ENCODE results near the gene CCNT2. TPM values are rescaled to one million over a fixed set of nuclear protein-coding genes. Genes with fewer than 3 reads are reported as not detected.
"Not testable (repeated sequence)": the region's sequence is repeated elsewhere in the genome, so short reads cannot be mapped to it uniquely, and the experiment has no call there.

The CCNT2 gene
- total RNA-seq, 2 donors from 2014 or later = 38.9 to 55.8 TPM

DNA sequence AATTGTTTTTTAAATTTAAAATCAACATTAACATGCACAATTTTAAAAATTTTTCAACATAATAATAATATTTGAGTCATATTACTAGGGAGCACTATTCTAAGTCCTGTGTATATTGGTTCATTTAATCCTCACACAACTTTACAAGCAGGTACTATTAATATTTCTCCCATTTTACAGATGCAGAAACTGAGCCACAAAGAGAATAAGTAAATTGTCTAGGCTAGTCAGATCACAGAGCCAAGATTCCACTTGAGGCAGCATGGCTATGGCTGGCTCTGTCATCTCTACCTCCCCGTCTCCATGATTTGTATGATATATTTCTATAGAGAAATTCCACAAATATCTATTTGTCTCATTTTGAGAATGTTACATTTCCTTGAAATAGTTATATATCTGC, 15.1 kb downstream of the CCNT2 start:
- peaks cover 4% of the 10 kb centered on the region for H3K36me3 Mint-ChIP-seq

DNA sequence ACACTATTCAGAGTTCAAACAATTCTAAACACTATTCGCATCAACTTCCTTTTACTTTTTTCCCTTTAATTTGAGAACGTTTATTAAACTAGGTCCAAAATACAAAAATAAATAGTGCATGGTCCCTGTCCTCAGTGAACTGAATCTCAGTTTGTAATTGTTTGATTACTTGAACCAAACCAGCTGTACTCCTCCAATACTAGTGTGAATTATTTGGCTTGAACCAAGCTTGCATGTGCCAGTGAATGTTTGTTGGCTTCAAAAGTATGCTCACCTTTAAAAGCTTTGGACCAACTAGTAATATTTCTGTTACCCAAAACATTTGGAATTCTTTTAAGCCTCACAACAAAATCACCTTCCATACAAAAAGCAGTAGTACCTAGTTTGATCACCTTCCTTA, 15.5 kb downstream of the CCNT2 start:
- Mint-ChIP-seq H3K4me3 (no peak overlapping the region), H3K27ac (peak overlapping the region in 1 of 2 donors; percentile 71), H3K36me3 (peaks cover 4% of the 10 kb centered on the region), H3K4me1 (ENCODE audit: low read depth in 2 of 2) (peaks cover 32 to 37% of the 10 kb centered on the region in 2 donors), H3K9me3 (no peaks in the 10 kb centered on the region), H3K27me3 (no peaks in the 10 kb centered on the region)
- ATAC-seq = no peak
- DNase-seq (ENCODE audit: low spot score) = no peak

More for the DNA sequence above, 15.1 kb downstream of the CCNT2 start:
- H3K9me3 Mint-ChIP-seq = no peaks in the 10 kb centered on the region
- no peaks in the 10 kb centered on the region for H3K27me3 Mint-ChIP-seq
- DNase-seq (ENCODE audit: low spot score) = no peak
- no peak for ATAC-seq
- no peak overlapping the region for H3K4me3 Mint-ChIP-seq
- peak overlapping the region in 1 of 2 donors; percentile 71 for H3K27ac Mint-ChIP-seq
- peaks cover 33 to 37% of the 10 kb centered on the region in 2 donors for H3K4me1 Mint-ChIP-seq (ENCODE audit: low read depth in 2 of 2)

DNA sequence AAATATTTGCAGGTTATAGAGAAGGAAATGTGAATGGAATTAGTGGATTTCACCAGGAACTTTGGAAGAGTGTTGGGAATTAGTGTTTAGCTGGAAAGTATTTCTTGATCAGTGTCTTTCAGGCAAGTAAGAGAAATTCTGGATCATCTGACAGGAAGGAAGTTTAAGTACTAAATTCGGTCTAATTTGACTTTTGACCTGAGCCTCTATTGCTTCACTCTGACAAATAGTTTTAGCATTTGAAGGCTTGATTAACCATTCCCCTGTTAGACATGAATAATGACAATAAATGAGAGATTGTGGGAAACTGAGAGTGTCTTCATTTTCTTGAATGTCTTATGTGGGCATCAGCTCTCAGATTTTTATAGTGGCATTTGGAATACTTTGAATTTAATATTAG, 16.0 kb downstream of the CCNT2 start:
- Mint-ChIP-seq H3K4me3 (no peak overlapping the region), H3K27ac (peak overlapping the region in 1 of 2 donors; percentile 71), H3K9me3 (no peaks in the 10 kb centered on the region), H3K36me3 (peaks cover 4% of the 10 kb centered on the region), H3K27me3 (no peaks in the 10 kb centered on the region), H3K4me1 (ENCODE audit: low read depth in 2 of 2) (peaks cover 32 to 37% of the 10 kb centered on the region in 2 donors)
- ATAC-seq (no peak), DNase-seq (ENCODE audit: low spot score) (no peak)

DNA sequence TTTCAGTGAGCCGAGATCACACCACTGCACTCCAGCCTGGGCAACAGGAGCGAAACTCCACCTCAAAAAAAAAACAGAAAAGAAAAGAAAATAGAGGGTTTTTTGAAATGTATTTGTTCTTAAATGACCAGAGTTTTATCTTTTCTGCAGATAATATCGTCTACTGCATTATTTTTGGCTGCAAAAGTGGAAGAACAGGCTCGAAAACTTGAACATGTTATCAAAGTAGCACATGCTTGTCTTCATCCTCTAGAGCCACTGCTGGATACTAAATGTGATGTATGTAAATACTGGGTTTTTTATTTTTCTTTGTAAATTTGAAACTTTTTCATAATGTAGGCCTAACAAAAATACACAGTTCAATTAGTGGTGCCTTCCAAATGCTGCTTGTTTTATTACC, 18.1 kb downstream of the CCNT2 start:
- Mint-ChIP-seq H3K36me3 (peaks cover 9% of the 10 kb centered on the region), H3K27ac (no peak overlapping the region), H3K4me3 (no peak overlapping the region), H3K4me1 (ENCODE audit: low read depth in 2 of 2) (peaks cover 22 to 25% of the 10 kb centered on the region in 2 donors), H3K9me3 (no peaks in the 10 kb centered on the region), H3K27me3 (no peaks in the 10 kb centered on the region)
- DNase-seq (ENCODE audit: low spot score) (no peak), ATAC-seq (no peak)

DNA sequence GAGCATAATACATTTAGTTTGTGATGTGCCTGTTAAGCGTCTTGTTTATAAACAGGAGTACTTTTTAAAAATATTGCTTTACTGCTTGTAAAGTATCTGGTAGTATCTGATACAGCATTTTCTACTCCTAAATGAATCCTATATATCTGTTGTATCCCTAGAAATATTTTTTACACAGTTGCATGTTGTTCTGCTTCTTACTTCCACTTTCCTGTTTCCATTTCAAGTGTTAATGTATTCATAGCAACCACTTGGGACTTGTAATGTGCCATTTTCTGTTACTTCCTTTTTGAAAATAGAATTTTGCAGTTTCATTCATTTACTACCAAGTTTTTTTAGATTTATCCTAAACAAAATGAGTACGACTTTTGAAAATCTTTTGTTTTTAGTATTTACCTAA, 24.9 kb downstream of the CCNT2 start:
- Mint-ChIP-seq H3K27ac (peak overlapping the region; percentile 37 to 74), H3K4me1 (ENCODE audit: low read depth in 2 of 2) (peaks cover 13 to 19% of the 10 kb centered on the region in 2 donors), H3K9me3 (no peaks in the 10 kb centered on the region), H3K27me3 (no peaks in the 10 kb centered on the region), H3K36me3 (peaks cover 20% of the 10 kb centered on the region), H3K4me3 (peak overlapping the region; percentile 22)
- DNase-seq (ENCODE audit: low spot score) = no peak
- no peak for ATAC-seq

DNA sequence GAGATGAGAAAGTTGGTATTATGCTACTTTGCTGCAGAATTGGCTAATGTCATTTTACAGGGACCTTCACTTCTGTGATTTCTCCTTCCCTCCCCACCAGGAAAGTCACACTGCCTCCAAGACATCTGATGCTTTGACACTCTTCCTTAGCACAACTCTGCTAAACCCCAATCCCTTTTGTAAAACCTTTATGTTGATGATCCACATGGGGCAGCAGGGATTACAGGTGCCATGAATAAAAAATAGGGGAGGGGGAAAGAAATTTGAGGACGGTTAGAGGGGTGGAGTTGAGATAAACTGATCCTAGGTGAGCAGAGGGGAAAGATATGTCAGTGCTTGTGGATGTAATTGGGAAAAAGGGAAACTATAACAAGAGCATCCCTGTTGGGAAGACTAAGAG, 26.4 kb downstream of the CCNT2 start:
- DNase-seq (ENCODE audit: low spot score) = no peak
- Mint-ChIP-seq H3K4me1 (ENCODE audit: low read depth in 2 of 2) (peaks cover 17 to 21% of the 10 kb centered on the region in 2 donors), H3K27me3 (no peaks in the 10 kb centered on the region), H3K9me3 (no peaks in the 10 kb centered on the region), H3K4me3 (no peak overlapping the region), H3K36me3 (peaks cover 22% of the 10 kb centered on the region), H3K27ac (peak overlapping the region in 1 of 2 donors; percentile 36)
- no peak for ATAC-seq

DNA sequence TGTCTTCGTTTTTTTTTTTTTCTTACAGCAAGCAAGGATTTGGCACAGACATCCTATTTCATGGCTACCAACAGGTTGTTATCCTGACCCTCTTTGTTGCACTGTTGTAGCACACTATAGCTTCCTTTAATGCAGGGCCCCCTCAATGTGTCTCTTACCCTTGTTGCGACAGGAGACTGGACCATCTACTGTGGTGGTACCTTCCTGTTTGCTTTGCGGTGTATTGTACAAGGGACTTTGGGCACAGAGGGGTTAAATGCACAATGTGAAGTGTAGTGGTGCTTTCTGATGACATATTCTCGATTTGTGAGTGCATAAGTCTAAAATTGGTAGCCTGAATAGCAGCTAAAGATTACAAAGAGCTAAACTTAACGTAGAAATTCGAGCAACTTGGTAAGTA, 27.5 kb downstream of the CCNT2 start:
- ATAC-seq (no peak), DNase-seq (ENCODE audit: low spot score) (no peak)
- H3K9me3 Mint-ChIP-seq = no peaks in the 10 kb centered on the region
- H3K36me3 Mint-ChIP-seq = peaks cover 21% of the 10 kb centered on the region
- H3K4me1 Mint-ChIP-seq (ENCODE audit: low read depth in 2 of 2) = peaks cover 20 to 26% of the 10 kb centered on the region in 2 donors
- H3K4me3 Mint-ChIP-seq = no peak overlapping the region
- peak overlapping the region in 1 of 2 donors; percentile 36 for H3K27ac Mint-ChIP-seq
- no peaks in the 10 kb centered on the region for H3K27me3 Mint-ChIP-seq

DNA sequence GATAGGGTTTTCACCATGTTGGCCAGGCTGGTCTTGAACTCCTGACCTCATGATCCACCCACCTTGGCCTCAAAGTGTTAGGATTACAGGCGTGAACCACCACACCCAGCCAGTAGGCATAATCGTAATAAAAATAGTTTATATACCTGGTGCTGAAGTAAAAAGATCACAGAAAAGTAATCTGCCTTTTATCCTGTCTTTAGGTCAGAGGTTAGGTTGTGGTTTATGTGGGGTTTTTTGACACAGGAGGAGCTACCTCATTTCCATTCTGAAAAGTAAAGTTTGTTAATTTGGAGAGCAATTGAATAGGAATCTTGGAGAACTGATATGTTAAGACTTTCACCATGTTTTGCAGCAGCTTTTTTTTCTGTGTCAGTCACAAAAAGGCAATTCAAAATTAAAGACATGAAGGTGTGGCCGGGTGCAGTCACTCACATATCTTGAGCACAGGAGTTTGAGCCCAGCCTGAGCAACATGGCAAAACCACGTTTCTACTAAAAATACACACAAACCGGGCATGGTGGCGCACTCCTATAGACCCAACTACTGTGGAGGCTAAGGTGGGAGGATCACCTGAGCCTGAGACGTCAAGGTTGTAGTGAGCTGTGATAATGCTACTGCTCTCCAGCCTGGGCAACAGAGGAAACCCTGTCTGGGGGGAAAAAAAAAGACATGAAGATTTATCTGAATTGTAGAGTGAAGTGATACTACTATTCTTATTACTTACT, 31.5 kb downstream of the CCNT2 start:
- Mint-ChIP-seq H3K36me3 (peaks cover 31% of the 10 kb centered on the region), H3K27me3 (no peaks in the 10 kb centered on the region), H3K27ac (peak overlapping the region in 1 of 2 donors; percentile 72), H3K4me3 (no peak overlapping the region), H3K4me1 (ENCODE audit: low read depth in 2 of 2) (peaks cover 19 to 26% of the 10 kb centered on the region in 2 donors), H3K9me3 (no peaks in the 10 kb centered on the region)
- ATAC-seq = no peak
- no peak for DNase-seq (ENCODE audit: low spot score)

DNA sequence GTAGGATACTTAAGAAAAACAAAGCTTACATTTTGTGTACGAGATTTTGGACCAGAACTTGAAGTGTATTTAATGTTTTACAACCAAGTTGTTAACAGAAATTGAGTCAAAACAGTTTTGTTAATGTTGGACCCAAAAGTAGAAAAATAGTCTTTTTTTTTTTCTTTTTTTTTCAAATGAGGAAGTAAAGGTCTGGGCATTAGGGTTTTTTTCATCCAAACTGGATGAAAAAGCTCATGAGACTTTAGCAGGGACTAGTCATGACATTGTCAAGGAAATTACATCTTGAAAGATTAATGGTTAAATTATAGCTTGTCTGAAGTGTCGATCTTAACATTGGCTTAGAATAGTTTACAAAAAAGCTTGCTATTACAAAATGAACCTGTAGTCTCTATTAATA, 32.3 kb downstream of the CCNT2 start:
- Mint-ChIP-seq H3K4me1 (ENCODE audit: low read depth in 2 of 2) (peaks cover 18 to 20% of the 10 kb centered on the region in 2 donors), H3K27ac (no peak overlapping the region), H3K4me3 (no peak overlapping the region), H3K27me3 (no peaks in the 10 kb centered on the region), H3K9me3 (no peaks in the 10 kb centered on the region), H3K36me3 (peaks cover 24% of the 10 kb centered on the region)
- ATAC-seq (no peak), DNase-seq (ENCODE audit: low spot score) (no peak)

DNA sequence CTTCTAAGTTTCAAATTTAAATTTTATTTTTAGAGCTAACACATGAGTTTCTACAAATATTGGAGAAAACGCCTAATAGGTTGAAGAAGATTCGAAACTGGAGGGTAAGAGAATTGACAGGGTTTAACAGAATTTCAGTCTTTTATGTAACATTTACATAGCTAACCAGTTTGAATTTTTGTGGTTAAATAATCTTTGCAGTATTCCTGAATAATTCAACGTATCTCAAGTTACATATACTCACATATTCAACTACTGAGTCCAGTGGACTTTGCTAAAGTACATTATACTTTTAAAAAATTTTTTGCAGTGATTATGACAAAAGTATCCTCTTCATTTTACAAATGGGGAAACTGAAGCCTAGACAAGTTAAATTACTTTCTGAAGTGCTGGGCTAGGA, 34.0 kb downstream of the CCNT2 start:
- H3K36me3 Mint-ChIP-seq = peaks cover 21% of the 10 kb centered on the region
- H3K9me3 Mint-ChIP-seq = no peaks in the 10 kb centered on the region
- peaks cover 17 to 21% of the 10 kb centered on the region in 2 donors for H3K4me1 Mint-ChIP-seq (ENCODE audit: low read depth in 2 of 2)
- no peak overlapping the region for H3K27ac Mint-ChIP-seq
- no peak overlapping the region for H3K4me3 Mint-ChIP-seq
- no peaks in the 10 kb centered on the region for H3K27me3 Mint-ChIP-seq
- DNase-seq (ENCODE audit: low spot score) = no peak
- ATAC-seq = no peak

DNA sequence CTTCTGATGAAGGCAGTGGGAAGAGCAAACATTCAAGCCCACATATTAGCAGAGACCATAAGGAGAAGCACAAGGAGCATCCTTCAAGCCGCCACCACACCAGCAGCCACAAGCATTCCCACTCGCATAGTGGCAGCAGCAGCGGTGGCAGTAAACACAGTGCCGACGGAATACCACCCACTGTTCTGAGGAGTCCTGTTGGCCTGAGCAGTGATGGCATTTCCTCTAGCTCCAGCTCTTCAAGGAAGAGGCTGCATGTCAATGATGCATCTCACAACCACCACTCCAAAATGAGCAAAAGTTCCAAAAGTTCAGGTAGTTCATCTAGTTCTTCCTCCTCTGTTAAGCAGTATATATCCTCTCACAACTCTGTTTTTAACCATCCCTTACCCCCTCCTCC, 35.4 kb downstream of the CCNT2 start:
- Mint-ChIP-seq H3K9me3 (no peaks in the 10 kb centered on the region), H3K36me3 (peaks cover 21% of the 10 kb centered on the region), H3K27ac (no peak overlapping the region), H3K27me3 (no peaks in the 10 kb centered on the region), H3K4me1 (ENCODE audit: low read depth in 2 of 2) (peaks cover 17 to 21% of the 10 kb centered on the region in 2 donors), H3K4me3 (no peak overlapping the region)
- DNase-seq (ENCODE audit: low spot score) (no peak), ATAC-seq (no peak)

DNA sequence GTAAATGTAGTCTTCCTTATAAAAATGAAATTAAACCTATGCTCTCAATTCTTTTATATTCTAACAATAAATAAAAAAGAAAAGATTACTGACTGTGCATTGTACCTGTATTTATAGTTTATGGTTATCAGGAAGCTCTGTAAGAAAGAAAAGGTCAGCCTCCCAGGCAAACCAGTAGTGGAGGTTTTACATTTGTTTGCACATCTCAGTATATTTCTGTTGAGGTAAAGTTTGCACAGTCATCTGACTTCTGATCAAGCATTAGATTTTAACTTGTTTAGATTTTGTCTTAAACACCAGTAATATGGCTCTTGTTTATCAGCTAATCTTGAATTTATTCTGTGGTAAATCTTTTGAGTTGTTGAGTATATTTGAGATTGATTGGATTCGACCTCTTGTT, 37.1 kb downstream of the CCNT2 start:
- DNase-seq (ENCODE audit: low spot score) = no peak
- Mint-ChIP-seq H3K4me3 (no peak overlapping the region), H3K4me1 (ENCODE audit: low read depth in 2 of 2) (peaks cover 10 to 15% of the 10 kb centered on the region in 2 donors), H3K27me3 (no peaks in the 10 kb centered on the region), H3K9me3 (no peaks in the 10 kb centered on the region), H3K27ac (no peak overlapping the region), H3K36me3 (peaks cover 15% of the 10 kb centered on the region)
- no peak for ATAC-seq

DNA sequence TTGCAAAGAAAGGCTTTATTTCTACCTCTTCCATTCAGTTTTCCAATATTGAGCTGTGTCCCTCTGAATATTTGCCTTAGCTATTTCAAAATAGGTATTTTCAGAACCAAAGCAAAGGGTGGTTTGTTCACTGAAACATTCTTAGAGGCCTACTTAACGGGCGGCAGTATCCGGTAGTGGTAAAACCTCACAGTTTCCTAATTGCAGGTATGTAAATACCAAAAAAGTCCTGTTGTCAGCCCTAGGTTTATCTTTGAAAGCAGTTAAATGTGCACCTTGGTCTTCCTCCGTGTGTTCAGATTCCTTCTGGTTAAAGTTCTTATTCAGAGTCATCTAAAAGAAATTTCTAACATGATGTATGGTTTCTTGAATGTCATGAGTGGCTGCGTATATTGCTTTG, 38.9 kb downstream of the CCNT2 start:
- Mint-ChIP-seq H3K27me3 (no peaks in the 10 kb centered on the region), H3K4me1 (ENCODE audit: low read depth in 2 of 2) (peaks cover 5 to 18% of the 10 kb centered on the region in 2 donors), H3K4me3 (no peak overlapping the region), H3K27ac (no peak overlapping the region), H3K9me3 (no peaks in the 10 kb centered on the region), H3K36me3 (peaks cover 10% of the 10 kb centered on the region)
- ATAC-seq (no peak), DNase-seq (ENCODE audit: low spot score) (no peak)

DNA sequence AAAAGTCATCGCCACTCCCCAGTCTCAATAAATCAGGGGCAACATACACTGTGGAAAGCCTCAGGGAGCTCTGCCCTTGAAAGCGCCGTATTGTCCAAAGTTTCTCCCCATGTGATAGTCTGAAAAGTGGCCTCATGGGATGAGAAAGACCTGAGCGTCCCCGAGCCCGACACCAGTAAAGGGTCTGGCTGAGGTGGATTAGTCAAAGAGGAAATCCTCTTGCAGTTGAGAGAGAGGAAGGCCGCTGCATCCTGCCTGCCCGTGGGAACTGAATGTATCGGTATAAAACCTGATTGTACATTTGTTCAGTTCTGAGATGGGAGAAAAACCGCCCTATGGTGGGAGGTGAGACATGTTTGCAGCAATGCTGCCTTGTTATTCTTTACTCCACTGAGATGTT, 48.5 kb downstream of the CCNT2 start:
- DNase-seq (ENCODE audit: low spot score); H3K36me3 Mint-ChIP-seq; H3K4me3 Mint-ChIP-seq; H3K4me1 Mint-ChIP-seq (ENCODE audit: low read depth in 2 of 2); ATAC-seq; H3K9me3 Mint-ChIP-seq; H3K27ac Mint-ChIP-seq; H3K27me3 Mint-ChIP-seq: not testable (repeated sequence)

All from natural killer cell treated with Interleukin-12 subunit alpha and Interleukin-12 subunit beta and Interleukin-15 and Interleukin-18, amount 100 ng/mL, for 72 hours (primary cell).